Measurements from ENCODE around the gene C22orf23. TPM values are rescaled to one million over a fixed set of nuclear protein-coding genes. Genes with fewer than 3 reads are reported as not detected.

The C22orf23 gene
- total RNA-seq, 1 donor from 2014 or later = not detected

- DNase-seq (ENCODE audit: low read depth) = no peak
- Histone ChIP-seq H3K4me3 (ENCODE audit: low read depth, low read length) (no peak overlapping the region), H3K36me3 (ENCODE audit: control insufficient read depth, insufficient read depth, low read length) (peaks cover 7% of the 10 kb centered on the region), H3K27me3 (ENCODE audit: control insufficient read depth, insufficient read depth, low read length) (no peaks in the 10 kb centered on the region)
- TF ChIP-seq, protein P1, sequence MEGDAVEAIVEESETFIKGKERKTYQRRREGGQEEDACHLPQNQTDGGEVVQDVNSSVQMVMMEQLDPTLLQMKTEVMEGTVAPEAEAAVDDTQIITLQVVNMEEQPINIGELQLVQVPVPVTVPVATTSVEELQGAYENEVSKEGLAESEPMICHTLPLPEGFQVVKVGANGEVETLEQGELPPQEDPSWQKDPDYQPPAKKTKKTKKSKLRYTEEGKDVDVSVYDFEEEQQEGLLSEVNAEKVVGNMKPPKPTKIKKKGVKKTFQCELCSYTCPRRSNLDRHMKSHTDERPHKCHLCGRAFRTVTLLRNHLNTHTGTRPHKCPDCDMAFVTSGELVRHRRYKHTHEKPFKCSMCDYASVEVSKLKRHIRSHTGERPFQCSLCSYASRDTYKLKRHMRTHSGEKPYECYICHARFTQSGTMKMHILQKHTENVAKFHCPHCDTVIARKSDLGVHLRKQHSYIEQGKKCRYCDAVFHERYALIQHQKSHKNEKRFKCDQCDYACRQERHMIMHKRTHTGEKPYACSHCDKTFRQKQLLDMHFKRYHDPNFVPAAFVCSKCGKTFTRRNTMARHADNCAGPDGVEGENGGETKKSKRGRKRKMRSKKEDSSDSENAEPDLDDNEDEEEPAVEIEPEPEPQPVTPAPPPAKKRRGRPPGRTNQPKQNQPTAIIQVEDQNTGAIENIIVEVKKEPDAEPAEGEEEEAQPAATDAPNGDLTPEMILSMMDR (IDR thresholded peaks at IDR 0.05; ENCODE audit: insufficient read depth, low read length, poor library complexity, severe bottlenecking) = no peak
These were observed 22.4 kb downstream of the C22orf23 start for GRCh38 chr22:37930952-37931440.

DNA sequence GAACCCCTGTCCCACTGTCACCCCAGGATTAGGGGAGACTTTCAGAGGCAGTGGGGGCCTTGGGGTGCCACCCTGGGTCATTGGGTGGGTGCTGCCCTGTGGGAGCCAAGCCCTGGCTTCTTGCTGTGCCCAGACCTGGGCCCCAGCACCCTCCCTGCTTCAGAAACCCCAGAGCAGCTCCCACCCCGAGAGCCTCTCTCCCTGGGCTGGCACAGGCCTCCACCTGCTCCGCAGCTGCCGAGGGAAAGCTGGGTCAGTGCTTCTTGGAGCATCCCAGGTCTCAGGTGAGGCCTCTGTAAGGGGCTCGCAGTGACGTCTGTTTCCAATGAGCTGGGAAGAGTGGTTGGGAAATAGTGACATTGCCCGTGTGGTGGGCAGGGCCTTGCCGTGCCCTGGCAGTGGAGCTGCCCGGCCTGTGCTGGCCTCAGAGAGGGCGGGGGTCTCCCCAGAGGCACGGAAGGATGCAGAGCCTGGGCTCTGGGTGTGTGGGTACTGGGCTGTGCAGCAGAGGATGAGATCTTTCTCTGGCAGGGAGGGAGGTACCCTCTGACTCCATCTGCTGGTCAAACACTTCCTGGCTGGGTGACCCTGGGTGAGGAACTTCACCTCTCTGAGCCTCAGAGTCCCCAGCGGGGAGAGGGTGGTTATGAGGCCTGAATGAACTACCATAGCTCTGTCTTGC is 23.0 kb downstream of the C22orf23 start:
- H3K36me3 ChIP-seq (ENCODE audit: control insufficient read depth, insufficient read depth, low read length) = peaks cover 7% of the 10 kb centered on the region
- DNase-seq (ENCODE audit: low read depth) = no peak

DNA sequence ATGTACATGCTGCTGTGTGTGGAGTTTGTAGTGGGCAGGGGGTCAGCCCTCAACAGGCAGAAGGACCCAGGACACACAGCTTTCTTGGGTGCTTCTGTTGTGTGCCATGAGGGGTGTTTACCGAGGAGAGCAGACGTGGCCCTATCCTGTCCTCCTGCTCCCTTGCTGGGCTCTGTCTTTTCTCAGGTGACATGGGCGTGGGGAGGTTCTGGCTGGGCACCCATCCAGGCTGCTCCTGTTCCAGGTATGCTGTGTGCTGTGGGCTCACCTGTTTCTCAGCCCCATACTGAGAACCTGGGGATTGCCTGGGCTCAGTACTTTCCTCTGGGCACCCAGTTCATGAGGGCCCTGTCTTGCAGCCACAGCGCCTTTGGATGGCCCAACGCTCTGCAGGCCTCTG is 24.0 kb downstream of the C22orf23 start:
- TF ChIP-seq, protein P1 (IDR thresholded peaks at IDR 0.05; ENCODE audit: insufficient read depth, low read length, poor library complexity, severe bottlenecking) = no peak
- Histone ChIP-seq H3K27me3 (ENCODE audit: control insufficient read depth, insufficient read depth, low read length) (no peaks in the 10 kb centered on the region), H3K4me3 (ENCODE audit: low read depth, low read length) (no peak overlapping the region), H3K36me3 (ENCODE audit: control insufficient read depth, insufficient read depth, low read length) (peaks cover 7% of the 10 kb centered on the region)
- DNase-seq (ENCODE audit: low read depth) = no peak

More for the DNA sequence above, 23.0 kb downstream of the C22orf23 start:
- Histone ChIP-seq H3K4me3 (ENCODE audit: low read depth, low read length) (no peak overlapping the region), H3K27me3 (ENCODE audit: control insufficient read depth, insufficient read depth, low read length) (no peaks in the 10 kb centered on the region)
- TF ChIP-seq, protein P1 (IDR thresholded peaks at IDR 0.05; ENCODE audit: insufficient read depth, low read length, poor library complexity, severe bottlenecking) = peak; percentile 57

- DNase-seq (ENCODE audit: low read depth) = no peak
- Histone ChIP-seq H3K27me3 (ENCODE audit: control insufficient read depth, insufficient read depth, low read length) (no peaks in the 10 kb centered on the region), H3K4me3 (ENCODE audit: low read depth, low read length) (no peak overlapping the region), H3K36me3 (ENCODE audit: control insufficient read depth, insufficient read depth, low read length) (peaks cover 8% of the 10 kb centered on the region)
- TF ChIP-seq, protein P1 (IDR thresholded peaks at IDR 0.05; ENCODE audit: insufficient read depth, low read length, poor library complexity, severe bottlenecking) = no peak
These were observed 25.8 kb downstream of the C22orf23 start for GRCh38 chr22:37927637-37927936.

- Histone ChIP-seq H3K4me3 (ENCODE audit: low read depth, low read length) (no peak overlapping the region), H3K36me3 (ENCODE audit: control insufficient read depth, insufficient read depth, low read length) (peaks cover 8% of the 10 kb centered on the region), H3K27me3 (ENCODE audit: control insufficient read depth, insufficient read depth, low read length) (no peaks in the 10 kb centered on the region)
- TF ChIP-seq, protein P1 (IDR thresholded peaks at IDR 0.05; ENCODE audit: insufficient read depth, low read length, poor library complexity, severe bottlenecking) = no peak
- DNase-seq (ENCODE audit: low read depth) = no peak
These were observed 26.4 kb downstream of the C22orf23 start for GRCh38 chr22:37926771-37927636.

Measured in kidney epithelial cell (primary cell).